Panc1 (cell line): Measurements from ENCODE around the gene ZNF692.

Experiments used
- CTCF ChIP-seq: fragments of 450-650 bp; IDR thresholded peaks from 2 replicates; pipeline ENCODE4 v1.5.1; 2017; ENCODE audit warnings: mild to moderate bottlenecking
- REST ChIP-seq, 2 experiments: IDR thresholded peaks; 2 replicates each; pipeline ENCODE4 v1.6.1; 2011 to 2012; ENCODE audit warnings: low read depth in 2 of 2, control low read depth in 1 of 2, low read length in 1 of 2, mild to moderate bottlenecking in 1 of 2, moderate library complexity in 1 of 2; ENCODE audit not compliant: insufficient read depth in 1 of 2

- TF ChIP-seq CTCF (no peak), REST (IDR thresholded peaks at IDR 0.05; ENCODE audit: insufficient read depth in 1 of 2, low read depth in 2 of 2, low read length in 1 of 2) (no peak)
Measured at GRCh38 chr1:248825136-248825535, 33.7 kb downstream of the ZNF692 start.
